ENCODE measurements around the gene DUSP5. TPM values are rescaled to one million over a fixed set of nuclear protein-coding genes. Genes with fewer than 3 reads are reported as not detected.

DUSP5 gene
- total RNA-seq, 1 donor from 2014 or later: 5.2 TPM

DNA sequence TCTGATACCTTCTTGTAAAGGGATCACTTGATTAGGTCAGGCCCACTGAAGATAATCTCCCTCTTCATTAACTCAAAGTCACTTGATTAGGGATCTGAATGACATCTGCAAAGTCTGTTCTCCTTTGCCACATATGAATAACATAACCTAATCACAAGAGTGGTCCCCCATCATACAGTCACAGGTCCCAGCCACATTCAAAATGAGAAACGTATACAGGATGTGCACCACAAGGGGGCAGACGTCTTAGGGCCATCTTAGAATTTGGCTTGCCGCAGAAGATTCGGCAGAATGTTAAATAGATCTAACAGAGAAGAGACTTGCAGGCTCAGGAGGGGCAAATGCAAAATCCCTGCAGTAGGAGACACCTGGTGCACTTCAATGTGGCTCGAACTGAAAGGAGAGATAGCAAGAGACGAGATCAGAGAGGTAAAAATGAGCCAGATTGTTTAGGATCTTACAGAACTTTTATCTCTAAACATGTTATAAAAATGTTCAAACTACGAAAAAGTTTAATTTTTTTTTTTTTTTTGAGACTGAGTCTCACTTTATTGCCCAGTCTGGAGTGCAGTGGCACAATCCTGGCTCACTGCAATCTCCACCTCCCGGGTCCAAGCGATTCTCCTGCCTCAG, 59.4 kb downstream of the DUSP5 start:
- no peaks in the 10 kb centered on the region for H3K36me3 ChIP-seq (ENCODE audit: control insufficient read depth in 3 of 3, insufficient read depth in 3 of 3, low read length in 3 of 3)
- no peaks in the 10 kb centered on the region for H3K4me1 ChIP-seq (ENCODE audit: control insufficient read depth in 3 of 3, insufficient read depth in 3 of 3, low read length in 3 of 3)
- no peak overlapping the region for H3K9ac ChIP-seq (ENCODE audit: low read depth in 1 of 3, low read length in 3 of 3)
- no peak overlapping the region for H3K4me3 ChIP-seq (ENCODE audit: low read length in 3 of 3)
- no peak overlapping the region for H3K27ac ChIP-seq (ENCODE audit: low read depth, low read length)
- no peaks in the 10 kb centered on the region for H3K9me3 ChIP-seq (ENCODE audit: control insufficient read depth in 3 of 3, low read length in 3 of 3)
- H3K27me3 ChIP-seq (ENCODE audit: control insufficient read depth in 3 of 3, insufficient read depth in 3 of 3, low read length in 3 of 3): peaks cover 2 to 3% (median 3%) of the 10 kb centered on the region in 3 donors

DNA sequence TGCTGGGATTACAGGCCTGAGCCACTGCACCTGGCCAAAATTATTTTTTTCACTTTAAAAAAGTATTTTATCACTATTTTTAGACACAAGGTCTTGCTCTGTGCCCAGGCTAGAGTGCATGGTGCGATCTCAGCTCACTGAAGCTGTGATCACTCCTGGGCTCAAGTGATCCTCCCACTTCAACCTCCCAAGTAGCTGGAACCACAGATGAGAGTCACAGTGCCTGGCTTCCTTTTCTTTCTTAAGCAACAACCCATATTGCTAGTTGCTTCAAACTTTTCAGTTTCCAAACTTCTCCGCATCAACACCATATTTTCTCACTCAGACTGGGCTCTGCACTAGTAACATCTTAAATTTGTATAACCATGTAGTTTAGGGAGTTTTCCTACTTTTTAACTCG, 60.3 kb downstream of the DUSP5 start:
- Histone ChIP-seq H3K27ac (ENCODE audit: low read depth, low read length) (no peak overlapping the region), H3K4me3 (ENCODE audit: low read length in 3 of 3) (no peak overlapping the region), H3K4me1 (ENCODE audit: control insufficient read depth in 3 of 3, insufficient read depth in 3 of 3, low read length in 3 of 3) (no peaks in the 10 kb centered on the region), H3K9me3 (ENCODE audit: control insufficient read depth in 3 of 3, low read length in 3 of 3) (no peaks in the 10 kb centered on the region), H3K36me3 (ENCODE audit: control insufficient read depth in 3 of 3, insufficient read depth in 3 of 3, low read length in 3 of 3) (no peaks in the 10 kb centered on the region), H3K27me3 (ENCODE audit: control insufficient read depth in 3 of 3, insufficient read depth in 3 of 3, low read length in 3 of 3) (peaks cover 0 to 7% (median 2%) of the 10 kb centered on the region in 3 donors), H3K9ac (ENCODE audit: low read depth in 1 of 3, low read length in 3 of 3) (no peak overlapping the region)

DNA sequence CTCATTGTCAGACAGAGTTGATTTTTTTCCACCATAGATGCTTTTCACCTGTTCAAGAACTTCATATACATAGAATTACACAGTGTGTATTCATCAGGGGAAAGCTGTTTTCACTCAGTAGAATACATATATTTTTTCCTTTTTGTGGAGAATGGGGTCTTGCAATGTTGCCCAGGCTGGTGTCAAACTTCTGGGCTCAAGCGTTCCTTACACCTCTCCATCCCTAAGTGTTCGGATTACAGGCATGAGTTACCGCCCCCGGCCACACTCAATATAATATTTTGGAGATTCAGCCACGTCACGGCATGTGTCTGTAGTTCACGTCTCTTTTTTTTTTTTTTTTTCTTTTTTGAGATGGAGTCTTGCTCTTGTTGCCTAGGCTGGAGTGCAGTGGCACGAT, 62.3 kb downstream of the DUSP5 start:
- H3K27ac ChIP-seq (ENCODE audit: low read depth, low read length): no peak overlapping the region
- H3K27me3 ChIP-seq (ENCODE audit: control insufficient read depth in 3 of 3, insufficient read depth in 3 of 3, low read length in 3 of 3): peaks cover 0 to 8% (median 8%) of the 10 kb centered on the region in 3 donors
- no peaks in the 10 kb centered on the region for H3K9me3 ChIP-seq (ENCODE audit: control insufficient read depth in 3 of 3, low read length in 3 of 3)
- H3K9ac ChIP-seq (ENCODE audit: low read depth in 1 of 3, low read length in 3 of 3): no peak overlapping the region
- no peaks in the 10 kb centered on the region for H3K4me1 ChIP-seq (ENCODE audit: control insufficient read depth in 3 of 3, insufficient read depth in 3 of 3, low read length in 3 of 3)
- H3K36me3 ChIP-seq (ENCODE audit: control insufficient read depth in 3 of 3, insufficient read depth in 3 of 3, low read length in 3 of 3): no peaks in the 10 kb centered on the region
- H3K4me3 ChIP-seq (ENCODE audit: low read length in 3 of 3): no peak overlapping the region

Other genes starting within 250 kb of the DUSP5 start
- 14.1 TPM for gene SMNDC1, start 193.0 kb upstream of the DUSP5 start, total RNA-seq
- 18.3 TPM for gene SMC3, start 69.8 kb downstream of the DUSP5 start, total RNA-seq
- 6.3 TPM for gene RBM20, start 146.4 kb downstream of the DUSP5 start, total RNA-seq